SK-N-SH (cell line): ENCODE data around the gene GALNS. TPM values are rescaled to one million over a fixed set of nuclear protein-coding genes. Genes with fewer than 3 reads are reported as not detected.

Source experiments
- CTCF ChIA-PET: fragments of 300-600, 350-600 bp; formaldehyde crosslinking; extraction: SDS; loops from one replicate; lab custom pipeline; 2021; lab: Yijun Ruan, JAX
- POLR2A ChIA-PET: fragments of 350-600 bp; sonication (Branson Sonifier 250); formaldehyde crosslinking; extraction: SDS; loops from one replicate; lab custom pipeline; 2020; ENCODE audit warnings: antibody characterized with exemption, inconsistent platforms; lab: Yijun Ruan, JAX
- DNase-seq: peaks from one replicate; pipeline ENCODE4 v3.0.0; 2012
- H2AFZ ChIP-seq: fragments of 200-600 bp; sonication (generic); 2 replicates; pipeline ENCODE4 v1.8.1; 2016; ENCODE audit warnings: antibody characterized with exemption, mild to moderate bottlenecking, low read depth
- H3F3A ChIP-seq: fragments of 200-600 bp; sonication (generic); replicated peaks from 2 replicates; pipeline ENCODE3; 2016; ENCODE audit warnings: antibody characterized with exemption, mild to moderate bottlenecking; ENCODE audit not compliant: insufficient read depth
- H3K27ac ChIP-seq, 2 experiments: fragments of 200-500 bp in 1 of 2; fragments of 200-600 bp in 1 of 2; sonication (Bioruptor generic) in 1 of 2; sonication (generic), shearing (Covaris generic) in 1 of 2; 2 replicates each; pipeline versions ENCODE4 v1.5.1 to v1.6.1; 2014 to 2016; ENCODE audit warnings: low read depth in 2 of 2, inconsistent platforms in 1 of 2, low read length in 1 of 2, mild to moderate bottlenecking in 1 of 2, mixed read lengths in 1 of 2
- H3K27me3 ChIP-seq: fragments of 200-600 bp; sonication (generic), shearing (Covaris generic); 2 replicates; pipeline ENCODE4 v1.6.1; 2016; ENCODE audit warnings: mixed run types; ENCODE audit not compliant: insufficient read depth
- H3K36me3 ChIP-seq, 2 experiments: fragments of 200-500 bp in 1 of 2; fragments of 200-600 bp in 1 of 2; sonication (Bioruptor generic) in 1 of 2; sonication (generic) in 1 of 2; replicated peaks in 1 of 2; 2 replicates each; pipeline versions ENCODE3 to v1.5.1; 2014 to 2016; ENCODE audit warnings: low read length in 1 of 2, mild to moderate bottlenecking in 1 of 2; ENCODE audit not compliant: insufficient read depth in 2 of 2, control insufficient read depth in 1 of 2
- H3K4me1 ChIP-seq, 2 experiments: fragments of 200-500 bp in 1 of 2; fragments of 200-600 bp in 1 of 2; sonication (Bioruptor generic) in 1 of 2; sonication (generic), shearing (Covaris generic) in 1 of 2; 2 replicates each; pipeline versions ENCODE4 v1.5.1 to v1.6.1; 2014 to 2016; ENCODE audit warnings: low read depth in 1 of 2, low read length in 1 of 2, mixed run types in 1 of 2; ENCODE audit not compliant: insufficient read depth in 2 of 2, control insufficient read depth in 1 of 2
- H3K4me2 ChIP-seq: fragments of 200-600 bp; sonication (generic), shearing (Covaris generic); 2 replicates; pipeline ENCODE4 v1.6.1; 2017; ENCODE audit warnings: mixed run types
- H3K4me3 ChIP-seq, 2 experiments: fragments of 200-500 bp in 1 of 2; fragments of 200-600 bp in 1 of 2; sonication (Bioruptor generic) in 1 of 2; sonication (generic), shearing (Covaris generic) in 1 of 2; 2 replicates each; pipeline versions ENCODE4 v1.5.1 to v1.8.1; 2014 to 2016; ENCODE audit warnings: low read depth in 2 of 2, inconsistent platforms in 1 of 2, low read length in 1 of 2, mild to moderate bottlenecking in 1 of 2, mixed read lengths in 1 of 2, moderate library complexity in 1 of 2
- H3K79me2 ChIP-seq: fragments of 200-600 bp; sonication (generic); 2 replicates; pipeline ENCODE4 v1.8.1; 2017; ENCODE audit warnings: mild to moderate bottlenecking; ENCODE audit not compliant: insufficient read depth
- H3K9ac ChIP-seq: fragments of 200-600 bp; sonication (generic); 2 replicates; pipeline ENCODE4 v1.6.1; 2017; ENCODE audit warnings: mixed run types
- H3K9me2 ChIP-seq: fragments of 200-600 bp; sonication (generic); 2 replicates; pipeline ENCODE4 v1.6.1; 2017; ENCODE audit warnings: mixed run types
- H3K9me3 ChIP-seq: fragments of 200-600 bp; sonication (generic); 2 replicates; pipeline ENCODE4 v1.6.1; 2017; ENCODE audit warnings: mixed run types, mild to moderate bottlenecking, moderate library complexity
- H4K20me1 ChIP-seq: fragments of 200-600 bp; sonication (generic); 2 replicates; pipeline ENCODE4 v1.6.1; 2017; ENCODE audit warnings: mild to moderate bottlenecking, mixed run types; ENCODE audit not compliant: insufficient read depth
- CTCF ChIP-seq: fragments of 200-600 bp; sonication (generic); IDR thresholded peaks from 2 replicates; pipeline ENCODE4 v1.6.1; 2017; ENCODE audit warnings: antibody characterized with exemption, mild to moderate bottlenecking, moderate library complexity
- EZH2phosphoT487 ChIP-seq: fragments of 200-600 bp; sonication (generic); IDR thresholded peaks from 2 replicates; pipeline ENCODE4 v1.6.1; 2017; ENCODE audit warnings: low read depth, mixed run types, mild to moderate bottlenecking, antibody characterized with exemption, moderate library complexity, borderline replicate concordance
- FOXJ3 ChIP-seq: sonication (generic); formaldehyde crosslinking; IDR thresholded peaks from 2 replicates; pipeline ENCODE4 v1.5.1; 2020; ENCODE audit warnings: mild to moderate bottlenecking, missing genetic modification reagents
- RCOR1 ChIP-seq: fragments of 150-350 bp; IDR thresholded peaks from 2 replicates; pipeline ENCODE4 v1.6.1; 2017; ENCODE audit warnings: antibody characterized with exemption, low read length
- RFX5 ChIP-seq: IDR thresholded peaks from 2 replicates; pipeline ENCODE4 v1.6.1; 2012; ENCODE audit warnings: mild to moderate bottlenecking, improper control_type of control experiment, low read length
- RXRA ChIP-seq: IDR thresholded peaks from 2 replicates; pipeline ENCODE4 v1.4.0; 2012; ENCODE audit warnings: low read depth, mild to moderate bottlenecking, borderline replicate concordance
- TEAD4 ChIP-seq: IDR thresholded peaks from 2 replicates; pipeline ENCODE4 v1.4.0; 2012; ENCODE audit warnings: mild to moderate bottlenecking, borderline replicate concordance; ENCODE audit not compliant: insufficient read depth
- YY1 ChIP-seq: IDR thresholded peaks from 2 replicates; pipeline ENCODE4 v1.4.0; 2012; ENCODE audit warnings: low read depth, mild to moderate bottlenecking
- WGBS: methylation state at CpG from one replicate; pipeline ENCODE4 v1.1.6; 2017; ENCODE audit warnings: low lambda C conversion rate; 5-methylcytosine and 5-hydroxymethylcytosine counted together
- polyA plus RNA-seq, 3 experiments: library from polyadenylated mRNA; depleted of rRNA; stranded (reverse); fragments of >200 nt; gene quantifications; 2 replicates each; pipeline ENCODE4 v1.2.3, GENCODE V29; 2012

GALNS gene
- polyA plus RNA-seq, 1 of the 3 experiments (the other 2 are of a cell fraction) = 16.5 TPM

DNA sequence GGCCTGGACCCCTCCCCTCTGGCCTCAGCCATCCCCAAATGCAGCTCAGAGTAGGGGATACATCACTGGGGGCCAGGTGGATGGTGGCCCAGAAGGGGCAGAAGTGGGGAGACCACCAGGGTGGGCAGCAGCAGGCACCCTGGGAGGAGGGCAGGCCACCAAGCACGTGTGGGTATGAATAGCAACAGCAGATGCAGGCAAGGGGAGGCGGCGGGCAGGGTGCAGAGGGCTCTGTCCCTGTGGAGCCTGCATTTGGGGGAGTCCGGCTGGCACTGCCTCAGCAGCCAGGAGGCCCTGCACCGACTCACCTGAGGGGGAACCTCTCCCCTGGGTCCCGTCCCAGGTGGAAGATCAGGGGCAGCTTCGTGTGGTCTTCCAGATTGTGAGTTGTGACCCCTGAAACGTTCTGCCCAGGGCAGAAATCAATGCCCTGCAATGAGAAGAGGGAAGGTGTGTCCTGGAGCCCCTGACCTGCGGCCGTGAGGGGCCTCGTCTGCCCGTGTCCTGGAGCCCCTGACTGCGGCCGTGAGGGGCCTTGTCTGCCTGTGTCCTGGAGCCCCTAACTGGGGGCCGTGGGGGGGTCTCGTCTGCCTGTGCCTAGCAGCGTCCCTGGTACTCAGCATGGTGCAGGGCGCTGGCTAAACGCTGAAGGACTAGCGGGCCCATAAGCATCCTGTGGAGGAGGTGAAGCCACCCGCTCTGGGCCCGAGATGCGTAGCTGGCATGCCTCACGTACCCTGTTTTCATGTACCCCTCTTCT, 34.3 kb downstream of the GALNS start:
- Histone ChIP-seq H3F3A (no peaks in the 10 kb centered on the region), H2AFZ (no peak overlapping the region), H3K79me2 (no peaks in the 10 kb centered on the region), H3K27me3 (no peaks in the 10 kb centered on the region), H3K36me3 (peaks cover 0 to 17% of the 10 kb centered on the region in 2 experiments), H3K9ac (no peak overlapping the region), H3K4me2 (no peak overlapping the region), H3K4me3 (no peak overlapping the region), H4K20me1 (no peaks in the 10 kb centered on the region), H3K9me3 (no peaks in the 10 kb centered on the region), H3K9me2 (no peaks in the 10 kb centered on the region), H3K27ac (no peak overlapping the region), H3K4me1 (no peaks in the 10 kb centered on the region)
- no peak for DNase-seq
- 90% methylated on average over 11 of the region's 24 CpGs for WGBS
- TF ChIP-seq RCOR1 = no peak
- no peak for TF ChIP-seq YY1
- ChIA-PET CTCF (interaction anchor here (1.8 to 4.0 kb wide), 3 partner anchors 10 to 345 kb away, joined by 6 to 13 read pairs (median 8); partner anchors contain the start of genes GALNS and TRAPPC2L), POLR2A (no interaction called here)

DNA sequence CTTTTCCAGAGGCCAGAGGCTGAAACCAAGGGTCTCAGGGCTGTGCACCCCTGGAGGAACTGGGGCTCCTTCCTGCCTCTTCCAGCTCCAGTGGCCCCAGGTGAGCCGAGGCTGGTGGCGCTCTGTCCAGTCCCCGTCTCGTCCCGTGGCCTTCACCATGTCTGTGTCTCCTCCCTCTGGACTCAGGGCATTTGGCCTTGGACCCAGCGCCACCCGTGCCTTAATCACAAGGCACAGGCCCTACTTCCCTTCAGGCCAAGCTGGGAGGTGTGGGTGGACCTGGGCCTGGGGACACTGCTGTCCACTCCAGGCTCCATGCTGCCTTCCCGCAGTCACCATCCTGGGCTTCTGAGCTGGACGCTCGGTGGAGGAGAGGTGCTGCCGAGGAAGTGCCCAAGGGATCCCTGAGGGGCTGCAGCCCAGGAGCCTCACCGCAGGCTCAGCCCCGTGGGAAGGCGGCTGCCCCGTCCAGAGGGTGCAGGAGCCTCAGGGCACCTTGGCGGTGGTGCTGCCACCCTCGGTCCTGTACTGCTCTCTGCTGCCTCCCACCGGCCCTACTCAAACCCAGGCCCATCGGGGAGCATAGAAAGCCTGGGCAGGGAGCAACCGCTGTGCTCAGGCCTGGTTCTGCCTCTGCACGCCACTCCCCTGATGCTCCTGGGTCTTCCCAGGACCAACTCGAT, 35.4 kb downstream of the GALNS start:
- H3K9ac ChIP-seq = no peak overlapping the region
- no peak for TF ChIP-seq FOXJ3 (CRISPR knock-in tag)
- no peak for TF ChIP-seq EZH2phosphoT487
- no peak for TF ChIP-seq RXRA
- TF ChIP-seq CTCF = peak; percentile 12; the same call in 1 of the 2 replicates
- no peak for TF ChIP-seq TEAD4
- TF ChIP-seq RFX5 = no peak
- WGBS = 89% methylated on average over 13 of the region's 22 CpGs
- no peaks in the 10 kb centered on the region for H3K27me3 ChIP-seq
- no peaks in the 10 kb centered on the region for H3K9me2 ChIP-seq
- no peak for DNase-seq
- H2AFZ ChIP-seq = no peak overlapping the region
- ChIA-PET POLR2A (interaction anchor here (1.6 kb wide), 1 partner anchor 11 kb away, joined by 3 read pairs; no protein-coding TSS in a partner anchor), CTCF (interaction anchor here (1.1 to 4.0 kb wide), 4 partner anchors 9 to 346 kb away, joined by 4 to 13 read pairs (median 7); partner anchors contain the start of genes GALNS and TRAPPC2L)
- H3K4me2 ChIP-seq = no peak overlapping the region
- H3K9me3 ChIP-seq = no peaks in the 10 kb centered on the region
- H3K27ac ChIP-seq = no peak overlapping the region
- H3K4me3 ChIP-seq = no peak overlapping the region
- H3K79me2 ChIP-seq = no peaks in the 10 kb centered on the region
- no peaks in the 10 kb centered on the region for H3F3A ChIP-seq
- no peaks in the 10 kb centered on the region for H3K4me1 ChIP-seq
- H4K20me1 ChIP-seq = no peaks in the 10 kb centered on the region
- H3K36me3 ChIP-seq = peaks cover 0 to 14% of the 10 kb centered on the region in 2 experiments
